Smooth muscle cell of bladder (primary cell): ENCODE results near the gene PLIN5. TPM values are rescaled to one million over a fixed set of nuclear protein-coding genes. Genes with fewer than 3 reads are reported as not detected.

Source experiments
- total RNA-seq: library from RNA; depleted of rRNA; stranded (reverse); fragments of >200 nt; gene quantifications from 2 replicates; pipeline ENCODE4 v1.2.3, GENCODE V29; 2014

Gene PLIN5, protein sequence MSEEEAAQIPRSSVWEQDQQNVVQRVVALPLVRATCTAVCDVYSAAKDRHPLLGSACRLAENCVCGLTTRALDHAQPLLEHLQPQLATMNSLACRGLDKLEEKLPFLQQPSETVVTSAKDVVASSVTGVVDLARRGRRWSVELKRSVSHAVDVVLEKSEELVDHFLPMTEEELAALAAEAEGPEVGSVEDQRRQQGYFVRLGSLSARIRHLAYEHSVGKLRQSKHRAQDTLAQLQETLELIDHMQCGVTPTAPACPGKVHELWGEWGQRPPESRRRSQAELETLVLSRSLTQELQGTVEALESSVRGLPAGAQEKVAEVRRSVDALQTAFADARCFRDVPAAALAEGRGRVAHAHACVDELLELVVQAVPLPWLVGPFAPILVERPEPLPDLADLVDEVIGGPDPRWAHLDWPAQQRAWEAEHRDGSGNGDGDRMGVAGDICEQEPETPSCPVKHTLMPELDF
- total RNA-seq = not detected in 2 replicates

DNA sequence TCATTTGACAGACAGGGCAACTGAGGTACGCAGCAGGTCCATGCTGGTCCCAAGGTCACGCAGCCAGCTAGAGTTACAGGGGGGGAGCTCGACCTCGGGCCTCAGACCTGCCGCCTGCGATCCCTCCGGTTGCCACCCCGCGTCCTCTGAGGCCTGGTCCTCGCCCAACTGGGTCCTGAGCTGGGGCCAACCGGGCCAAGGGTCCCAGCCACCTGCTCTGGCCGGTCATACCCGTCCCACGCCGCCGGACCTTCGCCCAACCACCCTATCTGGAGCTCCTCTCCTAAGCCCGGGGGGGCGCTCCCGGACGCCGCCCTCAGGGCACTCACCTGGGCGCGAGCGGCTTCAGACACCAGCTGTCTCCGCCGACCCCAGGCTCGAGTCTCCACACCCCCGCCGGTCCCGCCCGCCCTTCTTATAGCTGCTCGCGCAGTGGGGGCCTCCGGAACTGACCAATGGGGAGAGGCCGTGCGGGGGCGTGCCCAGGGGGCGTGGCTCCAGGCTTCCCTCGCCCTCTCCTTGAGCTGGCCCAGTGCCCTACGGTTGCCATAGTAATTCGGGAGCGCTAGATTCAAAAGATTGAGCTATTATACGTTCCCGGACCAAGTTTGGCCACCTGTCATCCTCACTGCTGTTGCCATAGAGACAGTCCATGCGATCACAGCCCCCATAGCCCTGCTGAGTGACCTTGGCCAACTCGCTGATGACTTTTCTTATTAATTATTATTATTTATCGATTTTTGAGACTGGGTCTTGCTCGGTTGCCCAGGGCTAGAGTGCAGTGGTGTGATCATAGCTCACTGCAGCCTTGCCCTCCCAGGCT, at the start of gene PLIN5:
PLIN5 (minus strand) TSS at position 389 of the 823 bp plus-strand sequence. CDS start 1,150 bp downstream, outside the sequence.

DNA sequence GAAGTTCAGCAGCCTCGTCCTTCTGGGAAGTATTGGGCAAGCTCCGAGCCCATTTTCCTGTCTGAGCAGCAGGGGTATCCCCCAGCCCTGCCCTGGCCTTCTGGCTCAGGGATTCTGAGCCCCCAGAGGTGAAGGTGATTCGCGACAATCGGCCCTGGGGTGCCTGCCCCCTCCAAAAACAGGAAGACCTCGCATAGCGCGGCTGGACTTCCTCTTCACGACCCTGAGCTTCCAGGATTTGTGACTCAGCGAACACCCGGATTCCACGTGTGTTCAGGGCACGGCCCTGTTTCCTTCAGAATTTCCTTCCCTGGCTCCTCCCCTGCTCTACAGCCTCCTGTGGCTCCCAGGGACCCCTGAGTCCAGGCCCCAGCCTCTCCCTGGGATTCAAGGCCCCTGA, 24.5 kb upstream of the PLIN5 start, which contains the start of gene SEMA6B:
SEMA6B (minus strand) TSS at position 116 of the 400 bp plus-strand sequence. CDS start 1,227 bp downstream, outside the sequence.

DNA sequence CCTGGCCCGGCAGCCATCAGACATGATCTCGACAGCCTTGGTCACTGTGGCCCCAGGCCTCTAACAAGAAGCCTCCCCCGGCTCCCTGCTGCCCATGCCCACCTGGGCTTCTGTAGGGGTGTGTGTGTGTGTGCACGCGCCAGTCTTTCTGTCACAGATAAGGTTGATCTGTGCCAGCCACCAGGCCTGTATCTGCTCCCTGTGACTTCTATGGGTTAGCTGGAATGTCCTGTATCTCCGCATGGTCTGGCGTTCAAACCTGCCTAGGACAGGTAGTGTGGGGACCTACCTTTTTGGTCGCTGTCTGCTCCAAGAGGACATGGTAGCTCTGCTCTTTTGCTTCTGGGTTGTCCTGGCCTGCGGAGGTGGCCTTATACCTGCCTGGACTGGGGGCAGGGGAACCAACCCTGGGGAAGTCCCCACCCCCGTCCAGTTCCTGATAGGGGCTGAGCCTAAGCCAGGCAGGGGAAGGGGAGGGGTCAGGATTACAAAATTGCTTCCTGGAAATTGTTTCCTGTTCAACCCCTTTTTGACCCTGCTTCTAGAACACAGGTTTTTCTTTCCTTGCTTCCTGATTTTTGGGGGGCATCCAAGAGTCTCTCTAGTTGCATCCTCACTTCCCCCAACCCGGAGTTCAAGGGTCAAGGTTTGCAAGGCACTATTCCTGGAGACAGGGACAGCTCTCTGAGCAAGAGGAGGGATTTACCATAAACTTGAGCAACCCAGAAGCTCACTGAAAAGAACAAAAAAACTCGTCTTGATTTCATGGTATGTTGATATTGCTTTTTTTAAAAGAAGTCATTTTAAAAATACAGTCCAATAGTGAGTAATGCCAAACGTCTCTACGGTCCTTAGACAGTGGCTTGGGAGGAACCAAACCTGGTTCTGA, 4.9 kb upstream of the PLIN5 start, which contains the start of gene LRG1:
LRG1 (minus strand) TSS at position 344 of the 889 bp plus-strand sequence; CDS start at position 321, 23 bp downstream.

DNA sequence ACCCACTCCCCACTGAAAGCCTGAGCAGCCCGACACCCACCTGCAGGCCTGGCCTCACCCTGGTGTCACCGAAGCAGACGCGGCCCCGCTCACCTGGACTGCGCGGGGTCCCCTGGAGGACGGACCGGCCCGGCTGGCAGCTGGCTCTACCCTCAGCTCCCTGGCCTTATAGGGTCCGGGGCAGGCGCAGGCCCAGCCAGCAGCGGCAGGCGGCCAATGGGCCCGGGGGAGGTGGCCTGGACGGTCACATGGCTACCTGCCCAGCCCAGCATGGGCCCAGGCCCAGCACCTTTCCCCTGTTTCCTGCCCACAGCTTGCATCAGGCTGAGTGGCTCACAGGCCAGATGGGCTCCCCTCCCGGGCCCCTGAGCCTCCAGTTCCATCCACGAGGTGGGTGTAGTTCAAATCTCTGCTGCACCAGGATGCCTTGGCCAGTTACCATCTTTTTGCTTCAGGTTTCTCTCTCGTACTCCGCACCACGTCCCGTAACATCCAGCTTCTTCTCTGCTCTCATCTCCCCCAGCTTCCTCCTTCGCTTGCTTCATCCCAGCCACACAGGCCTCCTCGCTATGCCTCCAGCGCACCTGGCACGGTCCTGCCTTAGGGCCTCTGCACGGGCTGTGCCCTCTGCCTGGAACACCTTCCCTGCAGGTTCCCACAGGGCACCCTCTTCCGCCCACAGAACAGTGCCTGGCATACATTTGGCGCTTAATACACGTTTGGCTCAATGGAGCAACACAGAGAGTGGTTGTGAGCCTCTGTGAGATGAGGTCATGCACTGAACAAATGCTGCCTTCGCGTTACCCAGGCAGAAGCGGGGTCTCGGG, 16.5 kb downstream of the PLIN5 start, which contains the start of gene PLIN4:
PLIN4 (minus strand) TSS at position 142 of the 827 bp plus-strand sequence. CDS start 214 bp downstream, outside the sequence.

Other genes with a start within 250 kb of the PLIN5 start
- gene TMIGD2, start 232.8 kb downstream of the PLIN5 start, total RNA-seq = not detected in 2 replicates
- 5.4 and 5.7 TPM in 2 replicates for gene FSD1, start 230.6 kb downstream of the PLIN5 start, total RNA-seq
- gene STAP2, start 196.4 kb downstream of the PLIN5 start, total RNA-seq = 4.3 and 5.2 TPM in 2 replicates
- 5.8 and 7.5 TPM in 2 replicates for gene MPND, start 191.7 kb downstream of the PLIN5 start, total RNA-seq
- 21.6 and 25.7 TPM in 2 replicates for gene SH3GL1, start 134.7 kb downstream of the PLIN5 start, total RNA-seq
- gene CHAF1A, start 132.6 kb downstream of the PLIN5 start, total RNA-seq = 3.4 and 4.3 TPM in 2 replicates
- 132 and 136 TPM in 2 replicates for gene UBXN6, start 77.4 kb downstream of the PLIN5 start, total RNA-seq
- gene HDGFL2, start 62.9 kb downstream of the PLIN5 start, total RNA-seq = 61.4 and 61.9 TPM in 2 replicates
- 0.14 and 1.3 TPM in 2 replicates for gene PLIN4, start 16.7 kb downstream of the PLIN5 start, total RNA-seq
- gene LRG1, start 4.8 kb upstream of the PLIN5 start, total RNA-seq = not detected in 2 replicates
- 0.14 and 0.37 TPM in 2 replicates for gene SEMA6B, start 24.5 kb upstream of the PLIN5 start, total RNA-seq
- 0.85 and 1.2 TPM in 2 replicates for gene TNFAIP8L1, start 104.3 kb upstream of the PLIN5 start, total RNA-seq
- 353 and 419 TPM in 2 replicates for gene MYDGF, start 135.1 kb upstream of the PLIN5 start, total RNA-seq
- gene DPP9, start 188.6 kb upstream of the PLIN5 start, total RNA-seq = 18.8 and 23.5 TPM in 2 replicates